Esophagus muscularis mucosa (tissue), 3 donors: ENCODE data around the gene SQSTM1.

ENCODE experiments used
- CTCF ChIP-seq, 3 experiments: fragments of 200-600 bp in 2 of 3; fragments of 450-650 bp in 1 of 3; sonication (generic) in 2 of 3; IDR thresholded peaks; one replicate each; pipeline ENCODE4 v1.5.1; 2017 to 2019; ENCODE audit warnings: antibody characterized with exemption in 3 of 3, mild to moderate bottlenecking in 2 of 3, moderate library complexity in 1 of 3
- EP300 ChIP-seq: sonication (generic); formaldehyde crosslinking; IDR thresholded peaks from one replicate; pipeline ENCODE4 v1.6.1; 2017; ENCODE audit warnings: antibody characterized with exemption

GRCh38 chr5:179875741-179876609 is 55.3 kb downstream of the SQSTM1 start:
- TF ChIP-seq CTCF (IDR thresholded peaks at IDR 0.05), result no peak
- no peak for TF ChIP-seq EP300
